Upper lobe of right lung (tissue), 1 donor: ENCODE results near the gene CCDC157. TPM values are rescaled to one million over a fixed set of nuclear protein-coding genes. Genes with fewer than 3 reads are reported as not detected.

Experiments used
- ATAC-seq: fragments of 200-7000 bp; cut with Tn5 transposase; one replicate; pipeline ENCODE4 v1.9.1; 2020; ENCODE audit warnings: mild to moderate bottlenecking, moderate library complexity
- DNase-seq: peaks from one replicate; pipeline ENCODE4 v3.0.0-alpha.2; 2020
- H3K27ac ChIP-seq: fragments of 200-600 bp; one replicate; pipeline ENCODE4 v1.8.0; 2022
- H3K27me3 ChIP-seq: fragments of 200-600 bp; one replicate; pipeline ENCODE4 v1.8.0; 2022; ENCODE audit warnings: mild to moderate bottlenecking
- H3K36me3 ChIP-seq: fragments of 200-600 bp; one replicate; pipeline ENCODE4 v1.8.0; 2022
- H3K4me1 ChIP-seq: fragments of 200-600 bp; one replicate; pipeline ENCODE4 v1.8.0; 2022
- H3K4me3 ChIP-seq: fragments of 200-600 bp; one replicate; pipeline ENCODE4 v1.8.0; 2022; ENCODE audit warnings: mild to moderate bottlenecking
- H3K9me3 ChIP-seq: fragments of 200-600 bp; one replicate; pipeline ENCODE4 v1.8.0; 2022
- CTCF ChIP-seq: fragments of 200-600 bp; IDR thresholded peaks from one replicate; pipeline ENCODE4 v1.8.0; 2022; ENCODE audit warnings: antibody characterized with exemption
- intact Hi-C: fragments of 100-400 bp; cut with DNase I; formaldehyde crosslinking; loops from one replicate; pipeline ENCODE4 v1.11.0; 2022
- total RNA-seq: library from RNA; stranded (reverse); fragmentation: NEBNext Ultra II Directional; extraction: Animal tissue kit (Norgen Biotek cat#: 25700); gene quantifications from one replicate; pipeline ENCODE4 v1.2.1, GENCODE V29; 2021
- donor health status: DM: no; HTN: yes; CAD: no; lungs with severe emphysema.

The CCDC157 gene
- total RNA-seq, 1 donor from 2014 or later: 2.7 TPM

DNA sequence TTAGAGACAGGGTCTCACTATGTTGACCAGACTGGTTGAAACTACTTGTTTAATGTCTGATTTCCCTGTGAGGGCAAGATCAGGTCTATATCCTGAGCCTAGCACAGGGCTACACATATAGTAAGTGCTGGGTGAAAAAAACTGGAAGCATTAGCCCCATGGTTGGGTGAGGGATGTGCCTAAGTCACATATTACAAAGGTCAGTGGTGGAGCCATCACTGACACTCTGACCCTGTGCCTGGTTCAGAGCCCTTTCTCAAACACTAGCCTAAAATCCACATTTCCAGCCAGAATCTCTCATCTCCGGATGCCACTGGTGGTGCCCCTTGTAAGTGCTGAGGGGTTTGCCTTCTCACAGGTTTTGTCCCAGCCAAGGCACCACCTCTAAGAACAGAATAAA, 39.0 kb upstream of the CCDC157 start:
- peaks cover 85% of the 10 kb centered on the region for H3K4me1 ChIP-seq
- peak overlapping the region; percentile 42 for H3K27ac ChIP-seq
- peaks cover 14% of the 10 kb centered on the region for H3K36me3 ChIP-seq
- DNase-seq: no peak
- intact Hi-C loops: no loop called here
- no peak overlapping the region for H3K4me3 ChIP-seq
- no peaks in the 10 kb centered on the region for H3K9me3 ChIP-seq
- no peak for TF ChIP-seq CTCF
- ATAC-seq: no peak
- no peaks in the 10 kb centered on the region for H3K27me3 ChIP-seq

DNA sequence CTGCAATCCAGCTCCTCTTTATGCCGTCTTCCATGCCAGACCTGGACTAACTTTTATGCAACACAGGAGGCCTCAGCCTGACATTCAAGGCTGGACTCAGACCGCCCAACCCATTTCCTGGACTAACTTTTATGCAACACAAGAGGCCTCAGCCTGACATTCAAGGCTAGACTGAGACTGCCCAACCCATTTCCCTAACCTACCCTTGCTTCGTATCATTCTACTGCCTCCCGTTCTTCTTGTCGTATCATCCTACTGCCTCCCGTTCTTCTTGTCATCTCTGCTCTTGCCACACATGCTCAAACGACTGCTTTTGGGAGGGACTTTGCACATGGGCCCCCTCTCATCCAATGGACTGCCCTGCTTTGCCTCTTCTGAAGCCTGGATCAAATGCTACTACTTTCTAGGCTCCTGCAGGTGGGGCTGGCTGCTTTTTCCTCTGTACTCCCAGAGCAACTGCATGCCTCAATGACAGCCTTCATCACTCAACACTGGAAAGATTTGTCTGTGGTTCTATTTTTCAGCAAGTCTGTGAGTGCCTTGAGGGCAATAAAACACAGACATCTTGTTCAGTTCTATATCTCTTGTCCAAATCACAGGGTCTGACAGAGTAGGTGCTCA, 37.9 kb upstream of the CCDC157 start:
- DNase-seq (no peak), ATAC-seq (peak; percentile 67)
- no peaks in the 10 kb centered on the region for H3K27me3 ChIP-seq
- intact Hi-C loops: no loop called here
- no peak for TF ChIP-seq CTCF
- H3K36me3 ChIP-seq: peaks cover 14% of the 10 kb centered on the region
- H3K4me3 ChIP-seq: no peak overlapping the region
- peaks cover 91% of the 10 kb centered on the region for H3K4me1 ChIP-seq
- no peaks in the 10 kb centered on the region for H3K9me3 ChIP-seq
- H3K27ac ChIP-seq: peak overlapping the region; percentile 51

DNA sequence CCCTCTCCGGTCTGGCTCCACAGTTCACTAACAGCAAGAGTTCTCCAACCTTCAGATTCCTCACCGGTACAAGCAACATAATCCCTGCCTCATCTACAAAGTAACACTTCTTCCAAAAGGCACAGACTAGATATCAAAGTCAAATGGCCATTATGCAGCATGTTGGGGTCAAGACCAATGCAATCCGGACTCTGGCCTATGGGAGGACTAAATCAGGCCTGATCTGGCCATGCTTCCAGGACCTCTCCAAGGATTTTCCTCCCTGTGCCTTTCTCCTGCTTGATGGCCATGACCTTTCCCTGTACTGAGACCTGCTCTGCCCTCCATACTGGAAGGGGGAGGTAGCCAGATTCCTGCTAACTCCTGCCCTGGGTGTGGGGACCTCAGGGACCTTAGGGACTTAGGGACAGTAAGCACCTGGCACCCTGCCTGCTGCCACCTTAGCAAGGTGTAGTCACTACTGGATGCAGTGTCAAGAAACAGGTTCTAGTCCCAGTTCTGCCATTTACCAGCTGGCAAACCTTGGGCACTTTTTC, 36.7 kb upstream of the CCDC157 start:
- intact Hi-C loops: no loop called here
- no peaks in the 10 kb centered on the region for H3K27me3 ChIP-seq
- no peak for ATAC-seq
- no peak for DNase-seq
- H3K9me3 ChIP-seq: no peaks in the 10 kb centered on the region
- TF ChIP-seq CTCF: no peak
- H3K4me1 ChIP-seq: peaks cover 92% of the 10 kb centered on the region
- no peak overlapping the region for H3K27ac ChIP-seq
- no peak overlapping the region for H3K4me3 ChIP-seq
- peaks cover 14% of the 10 kb centered on the region for H3K36me3 ChIP-seq

- intact Hi-C loops: no loop called here
- peak overlapping the region; percentile 24 for H3K27ac ChIP-seq
Measured at GRCh38 chr22:30321461-30321860, 35.3 kb upstream of the CCDC157 start.

GRCh38 chr22:30323246-30323645, 33.6 kb upstream of the CCDC157 start:
- peaks cover 77% of the 10 kb centered on the region for H3K4me1 ChIP-seq
- intact Hi-C loops: no loop called here
- TF ChIP-seq CTCF: no peak
- ATAC-seq (no peak), DNase-seq (no peak)
- H3K27ac ChIP-seq: no peak overlapping the region
- no peaks in the 10 kb centered on the region for H3K9me3 ChIP-seq
- H3K27me3 ChIP-seq: no peaks in the 10 kb centered on the region
- H3K36me3 ChIP-seq: peaks cover 14% of the 10 kb centered on the region
- no peak overlapping the region for H3K4me3 ChIP-seq

More at GRCh38 chr22:30321461-30321860, 35.3 kb upstream of the CCDC157 start:
- peaks cover 88% of the 10 kb centered on the region for H3K4me1 ChIP-seq
- H3K27me3 ChIP-seq: no peaks in the 10 kb centered on the region
- no peaks in the 10 kb centered on the region for H3K9me3 ChIP-seq
- H3K4me3 ChIP-seq: no peak overlapping the region
- no peak for TF ChIP-seq CTCF
- no peak for ATAC-seq
- H3K36me3 ChIP-seq: peaks cover 14% of the 10 kb centered on the region
- no peak for DNase-seq
